ENCODE results near the gene IL17RA.
A peak's percentile ranks its signal among the peaks of the same experiment; 100 is the strongest.

DNA sequence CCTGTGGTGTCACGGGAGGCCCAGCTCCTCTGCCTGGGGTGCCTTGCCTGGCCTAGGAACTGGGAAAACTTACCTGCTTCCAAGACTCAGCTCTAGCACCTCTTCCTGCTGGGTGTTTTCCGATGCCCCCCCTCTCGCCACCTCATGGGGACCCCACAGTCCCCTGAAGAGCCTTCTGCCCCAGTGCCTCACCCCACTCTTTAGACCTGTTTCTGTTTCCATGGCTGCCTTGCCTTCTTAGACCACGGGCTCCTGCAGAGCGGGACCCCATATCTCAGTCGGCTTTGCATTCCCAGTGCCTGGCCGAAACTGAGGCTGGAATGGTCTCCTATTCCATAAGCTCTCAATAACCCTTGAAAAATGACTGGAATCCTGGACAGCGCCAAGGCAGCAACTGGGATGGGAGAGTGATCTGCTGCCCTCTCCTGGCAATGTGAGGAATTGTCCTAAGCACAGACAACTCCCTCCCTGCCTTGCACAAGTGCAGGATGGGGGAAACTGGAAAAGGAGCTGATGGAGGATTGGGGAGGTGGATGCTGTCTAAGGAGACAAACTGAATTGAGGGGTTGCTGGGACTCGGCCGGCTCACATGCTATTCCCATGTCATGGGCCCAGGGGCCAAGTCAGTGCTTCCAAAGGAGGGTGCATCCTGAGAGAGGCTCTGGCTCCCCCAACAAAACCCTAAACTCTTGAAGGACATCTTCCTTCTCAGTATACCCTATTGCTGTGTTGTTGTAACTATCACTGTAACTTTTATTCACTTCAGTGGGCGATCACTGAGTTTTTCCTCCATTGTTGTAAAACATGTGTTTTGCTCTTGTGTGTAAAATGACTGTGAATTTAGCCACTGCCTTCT is 26.6 kb upstream of the IL17RA start:
- TF ChIP-seq, protein P1, sequence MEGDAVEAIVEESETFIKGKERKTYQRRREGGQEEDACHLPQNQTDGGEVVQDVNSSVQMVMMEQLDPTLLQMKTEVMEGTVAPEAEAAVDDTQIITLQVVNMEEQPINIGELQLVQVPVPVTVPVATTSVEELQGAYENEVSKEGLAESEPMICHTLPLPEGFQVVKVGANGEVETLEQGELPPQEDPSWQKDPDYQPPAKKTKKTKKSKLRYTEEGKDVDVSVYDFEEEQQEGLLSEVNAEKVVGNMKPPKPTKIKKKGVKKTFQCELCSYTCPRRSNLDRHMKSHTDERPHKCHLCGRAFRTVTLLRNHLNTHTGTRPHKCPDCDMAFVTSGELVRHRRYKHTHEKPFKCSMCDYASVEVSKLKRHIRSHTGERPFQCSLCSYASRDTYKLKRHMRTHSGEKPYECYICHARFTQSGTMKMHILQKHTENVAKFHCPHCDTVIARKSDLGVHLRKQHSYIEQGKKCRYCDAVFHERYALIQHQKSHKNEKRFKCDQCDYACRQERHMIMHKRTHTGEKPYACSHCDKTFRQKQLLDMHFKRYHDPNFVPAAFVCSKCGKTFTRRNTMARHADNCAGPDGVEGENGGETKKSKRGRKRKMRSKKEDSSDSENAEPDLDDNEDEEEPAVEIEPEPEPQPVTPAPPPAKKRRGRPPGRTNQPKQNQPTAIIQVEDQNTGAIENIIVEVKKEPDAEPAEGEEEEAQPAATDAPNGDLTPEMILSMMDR (IDR thresholded peaks at IDR 0.05; ENCODE audit: insufficient read depth, low read depth, low read length) = peak; percentile 85
- TF ChIP-seq EZH2 (IDR thresholded peaks at IDR 0.05; ENCODE audit: insufficient read depth, low read length) = no peak

All from astrocyte (in vitro differentiated cells and primary cell).